ENCODE data around the gene PRKRIP1.
"Not testable (repeated sequence)": the region's sequence is repeated elsewhere in the genome, so short reads cannot be mapped to it uniquely, and the experiment has no call there.

The PRKRIP1 gene

DNA sequence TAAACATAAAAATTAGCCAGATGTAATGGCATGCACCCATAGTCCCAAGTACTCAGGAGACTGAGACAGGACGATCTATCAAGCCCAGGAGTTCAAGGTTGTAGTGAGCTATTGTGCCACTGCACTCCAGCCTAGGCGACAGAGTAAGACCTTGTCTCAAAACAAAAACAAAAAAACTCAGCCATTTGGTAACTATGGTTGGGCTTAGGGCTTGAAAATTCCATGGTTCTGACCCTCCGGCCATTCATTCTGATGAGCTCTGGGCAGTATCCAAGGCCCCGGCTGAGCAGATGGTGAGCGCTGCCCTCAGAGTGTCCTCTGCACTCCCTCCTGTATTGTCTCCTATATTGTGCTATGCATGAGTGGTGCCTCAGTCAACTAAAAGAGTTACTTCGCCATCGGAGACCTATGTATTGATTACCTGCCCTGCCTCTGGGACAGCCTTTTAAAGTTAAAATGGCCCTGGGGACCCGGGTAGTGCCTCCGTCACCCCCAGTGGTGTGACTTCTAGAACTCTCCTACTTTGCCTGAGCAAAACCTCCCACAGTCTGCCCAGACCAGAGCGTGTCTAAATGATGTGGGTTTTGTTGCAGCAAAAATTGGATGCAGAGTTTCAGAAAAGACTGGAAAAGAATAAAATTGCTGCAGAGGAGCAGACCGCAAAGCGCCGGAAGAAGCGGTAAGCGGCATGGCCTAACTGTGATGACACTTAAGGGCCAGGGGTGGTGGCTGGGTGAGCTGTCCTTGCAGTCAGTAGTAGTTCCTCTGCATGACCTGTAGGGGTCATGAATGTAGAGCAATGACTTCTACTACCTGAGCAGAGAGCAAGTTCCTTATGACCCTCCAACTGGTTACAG is 8.1 kb downstream of the PRKRIP1 start:
- peak; percentile 57 for DNase-seq (ENCODE audit: low read depth, low spot score)

DNA sequence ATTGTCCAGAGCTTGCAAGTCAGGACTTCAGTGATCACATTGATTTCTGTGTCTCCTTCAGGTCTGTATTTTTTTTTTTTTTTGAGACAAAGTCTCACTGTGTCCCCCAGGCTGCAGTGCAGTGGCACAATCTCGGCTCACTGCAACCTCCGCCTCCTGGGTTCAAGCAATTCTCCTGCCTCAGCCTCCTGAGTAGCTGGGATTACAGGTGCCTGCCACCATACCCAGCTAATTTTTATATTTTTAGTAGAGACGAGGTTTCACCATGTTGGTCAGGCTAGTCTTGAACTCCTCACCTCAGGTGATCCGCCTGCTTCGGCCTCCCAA is 8.7 kb downstream of the PRKRIP1 start:
- DNase-seq (ENCODE audit: low read depth, low spot score), result not testable (repeated sequence)

GRCh38 chr7:102407910-102408309 is 11.7 kb downstream of the PRKRIP1 start:
- DNase-seq (ENCODE audit: low read depth, low spot score), result no peak

DNA sequence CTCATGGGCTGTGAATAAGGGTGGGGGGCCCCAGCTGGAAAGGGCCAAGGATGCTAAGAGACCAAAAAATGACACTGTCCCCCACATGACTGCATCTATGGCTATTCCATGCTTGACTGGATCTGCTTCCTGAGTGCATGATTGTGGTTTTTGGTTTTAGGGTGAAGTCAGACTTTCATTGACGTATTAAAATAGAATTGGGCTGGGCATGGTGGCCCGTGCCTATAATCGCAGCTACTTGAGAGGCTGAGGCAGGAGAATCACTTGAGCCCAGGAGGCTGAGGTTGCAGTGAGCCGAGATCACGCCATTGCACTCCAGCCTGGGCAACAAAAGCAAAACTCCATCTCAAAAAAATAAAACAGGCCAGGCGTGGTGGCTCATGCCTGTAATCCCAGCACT is 12.4 kb downstream of the PRKRIP1 start:
- peak; percentile 47 for DNase-seq (ENCODE audit: low read depth, low spot score)

DNA sequence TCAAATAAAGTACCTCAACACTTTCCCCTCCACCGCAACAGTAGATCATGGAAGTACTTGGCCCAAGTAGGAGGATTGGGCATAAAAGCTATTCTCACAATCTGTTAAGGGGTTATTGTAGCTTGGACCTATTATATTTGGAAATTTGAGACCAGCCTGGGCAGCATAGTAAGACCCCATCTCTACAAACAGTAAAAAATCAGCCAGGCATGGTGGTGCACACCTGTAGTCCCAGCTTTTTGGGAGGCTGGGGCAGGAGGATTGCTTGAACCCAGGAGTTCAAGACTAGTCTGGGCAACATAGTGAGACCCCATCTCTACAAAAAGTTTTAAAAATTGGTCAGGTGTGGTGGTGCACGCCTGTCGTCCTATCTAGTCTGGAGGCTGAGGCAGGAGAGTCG is 13.2 kb downstream of the PRKRIP1 start:
- no peak for DNase-seq (ENCODE audit: low read depth, low spot score)

DNA sequence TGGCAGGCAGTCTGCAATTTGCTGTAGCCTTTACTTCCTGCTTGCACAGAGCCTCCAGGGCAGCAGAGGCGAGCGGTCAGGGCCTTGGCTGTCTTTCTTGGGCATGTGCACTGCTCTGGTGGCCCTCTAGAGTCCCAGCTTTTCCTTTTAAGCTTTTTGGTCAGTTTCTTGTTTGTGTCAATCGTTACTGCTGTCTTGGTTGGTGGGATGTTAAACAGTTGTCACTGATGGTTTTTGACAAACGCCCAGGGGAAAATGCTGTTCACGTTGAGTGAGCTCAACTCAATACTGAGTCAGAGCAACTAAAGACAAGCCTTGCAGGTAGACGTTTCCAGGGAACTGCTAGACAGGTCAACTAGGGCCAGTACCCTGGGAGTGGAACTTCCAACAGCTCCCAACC is 14.0 kb downstream of the PRKRIP1 start:
- DNase-seq (ENCODE audit: low read depth, low spot score), result no peak

DNA sequence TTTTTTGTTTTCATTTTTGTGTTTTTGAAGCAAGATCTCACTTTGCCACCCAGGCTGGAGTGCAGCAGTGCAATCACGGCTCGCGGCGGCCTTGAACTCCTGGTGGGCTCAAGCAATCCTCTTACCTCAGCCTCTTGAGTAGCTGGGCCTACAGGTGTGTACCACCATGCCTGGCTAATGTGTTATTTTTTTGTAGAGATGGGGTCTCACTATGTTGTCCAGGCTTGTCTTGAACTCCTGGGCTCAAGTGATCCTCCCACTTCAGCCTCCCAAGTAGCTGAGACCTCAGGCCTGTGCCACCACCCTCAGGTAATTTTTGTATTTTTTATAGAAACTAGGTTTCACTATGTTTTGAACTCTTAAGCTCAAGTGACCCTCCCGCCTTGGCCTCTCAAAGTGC is 14.8 kb downstream of the PRKRIP1 start:
- no peak for DNase-seq (ENCODE audit: low read depth, low spot score)

DNA sequence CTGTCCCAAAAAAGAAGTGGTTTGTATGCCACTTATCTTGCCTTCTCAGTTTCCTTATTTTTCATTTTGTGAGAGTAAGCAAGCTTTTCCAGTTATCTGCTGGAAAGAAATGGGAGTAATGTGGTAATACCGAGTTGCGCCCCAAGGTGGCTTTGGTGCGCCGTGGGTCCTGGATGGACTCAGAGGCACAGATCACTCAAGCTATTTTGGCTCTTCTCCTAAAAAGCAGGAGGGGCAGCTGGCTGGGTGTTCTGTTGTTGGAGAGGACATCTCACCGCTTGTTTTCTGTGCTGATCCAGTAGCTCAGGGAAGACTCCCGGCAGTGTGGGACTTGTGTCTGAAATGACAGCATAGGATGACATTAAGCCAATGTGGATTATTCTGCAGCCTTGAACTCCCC is 16.4 kb downstream of the PRKRIP1 start:
- DNase-seq (ENCODE audit: low read depth, low spot score), result peak; percentile 61

DNA sequence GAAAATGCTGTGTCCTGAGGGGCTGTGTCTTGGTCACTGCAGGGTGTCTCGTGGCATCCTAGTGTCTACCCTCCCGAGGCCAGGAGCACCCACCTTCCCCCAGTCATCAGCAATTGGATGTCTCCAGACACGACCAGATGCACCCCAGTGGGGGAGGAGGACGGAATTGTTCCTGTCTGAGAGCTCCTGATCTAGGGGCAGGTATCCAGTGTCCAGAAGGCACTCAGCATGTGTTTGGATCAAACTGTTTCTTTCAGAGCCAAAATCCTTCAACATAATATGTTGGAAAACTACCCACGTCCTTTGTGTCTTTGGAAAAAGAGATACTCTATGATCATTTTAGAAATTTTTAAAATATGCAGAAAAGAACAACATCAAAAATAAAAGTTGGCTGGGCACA is 16.9 kb downstream of the PRKRIP1 start:
- DNase-seq (ENCODE audit: low read depth, low spot score), result no peak

- no peak for DNase-seq (ENCODE audit: low read depth, low spot score)
These were observed 17.4 kb downstream of the PRKRIP1 start for GRCh38 chr7:102413611-102414010.

DNA sequence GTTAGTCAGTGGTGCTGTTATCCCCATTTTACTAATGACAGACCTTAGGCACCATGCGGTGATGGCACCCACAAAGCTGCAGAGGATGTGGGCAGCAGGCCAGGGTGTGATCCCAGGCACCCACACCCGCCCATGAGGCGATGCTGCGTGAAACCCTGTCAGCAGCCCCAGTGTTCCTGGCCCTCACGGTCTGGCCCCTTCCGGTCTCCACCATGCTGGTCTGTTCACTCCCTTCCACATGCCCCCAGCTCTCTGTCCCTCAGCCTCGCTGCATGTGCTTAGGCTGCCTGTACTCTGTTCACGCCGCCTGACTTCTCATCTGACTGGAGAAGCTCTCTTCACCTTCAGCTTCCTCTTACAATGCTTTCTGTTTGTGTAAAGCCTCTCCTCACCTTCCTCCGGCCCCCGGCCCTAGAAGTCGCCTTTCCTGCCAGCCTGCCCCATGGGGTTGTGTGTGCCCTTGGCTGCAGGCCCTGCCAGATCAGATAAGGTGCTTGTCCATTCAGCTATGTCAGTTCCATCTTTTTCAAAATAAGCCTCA is 19.6 kb downstream of the PRKRIP1 start:
- no peak for DNase-seq (ENCODE audit: low read depth, low spot score)

GRCh38 chr7:102416406-102416805 is 20.2 kb downstream of the PRKRIP1 start:
- DNase-seq (ENCODE audit: low read depth, low spot score), result no peak

GRCh38 chr7:102417105-102417504 is 20.9 kb downstream of the PRKRIP1 start:
- no peak for DNase-seq (ENCODE audit: low read depth, low spot score)

DNA sequence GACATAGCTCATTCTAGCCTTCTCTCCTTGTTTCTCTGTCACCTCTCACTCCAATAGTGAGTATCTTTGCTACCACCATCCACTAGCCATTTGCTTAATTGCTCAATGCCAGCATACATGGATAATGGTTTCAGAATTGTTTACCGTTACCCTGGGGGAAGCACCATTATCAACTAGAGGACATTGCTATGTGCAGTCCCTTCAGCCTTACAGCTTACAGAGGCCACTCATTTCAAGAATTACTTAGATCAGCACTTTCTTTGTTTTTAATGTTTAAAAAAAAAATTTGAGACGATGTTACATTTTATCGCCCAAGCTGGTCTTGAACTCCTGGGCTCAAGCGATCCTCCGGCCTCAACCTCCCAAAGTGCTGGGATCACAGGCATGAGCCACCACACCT is 22.4 kb downstream of the PRKRIP1 start:
- DNase-seq (ENCODE audit: low read depth, low spot score), result no peak

DNA sequence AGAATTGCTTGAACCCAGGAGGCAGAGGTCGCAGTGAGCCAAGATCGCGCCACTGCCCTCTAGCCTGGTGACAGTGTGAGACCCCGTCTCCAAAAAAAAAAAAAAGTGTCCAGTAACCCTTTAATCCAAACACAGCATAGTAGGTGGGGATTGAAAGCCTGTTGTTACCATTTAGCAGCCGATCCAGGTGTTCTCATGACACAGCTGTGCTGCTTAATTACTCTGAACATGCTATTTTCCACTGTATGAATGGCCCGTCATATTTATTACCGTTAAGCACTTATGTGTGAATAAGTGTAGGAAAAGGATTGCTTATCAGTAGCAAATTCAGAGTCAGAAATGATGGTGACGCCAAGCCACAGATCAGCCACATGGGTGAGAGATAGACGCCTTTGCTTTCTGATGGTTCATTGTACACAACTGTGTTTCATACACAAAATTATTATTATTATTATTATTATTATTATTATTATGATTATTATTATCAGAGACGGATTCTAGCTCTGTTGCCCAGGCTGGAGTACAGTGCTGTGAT is 25.6 kb downstream of the PRKRIP1 start:
- DNase-seq (ENCODE audit: low read depth, low spot score), result no peak

- DNase-seq (ENCODE audit: low read depth, low spot score), result no peak
These were observed 28.0 kb downstream of the PRKRIP1 start for GRCh38 chr7:102424129-102424551.

- no peak for DNase-seq (ENCODE audit: low read depth, low spot score)
These were observed 28.6 kb downstream of the PRKRIP1 start for GRCh38 chr7:102424787-102425218.

DNA sequence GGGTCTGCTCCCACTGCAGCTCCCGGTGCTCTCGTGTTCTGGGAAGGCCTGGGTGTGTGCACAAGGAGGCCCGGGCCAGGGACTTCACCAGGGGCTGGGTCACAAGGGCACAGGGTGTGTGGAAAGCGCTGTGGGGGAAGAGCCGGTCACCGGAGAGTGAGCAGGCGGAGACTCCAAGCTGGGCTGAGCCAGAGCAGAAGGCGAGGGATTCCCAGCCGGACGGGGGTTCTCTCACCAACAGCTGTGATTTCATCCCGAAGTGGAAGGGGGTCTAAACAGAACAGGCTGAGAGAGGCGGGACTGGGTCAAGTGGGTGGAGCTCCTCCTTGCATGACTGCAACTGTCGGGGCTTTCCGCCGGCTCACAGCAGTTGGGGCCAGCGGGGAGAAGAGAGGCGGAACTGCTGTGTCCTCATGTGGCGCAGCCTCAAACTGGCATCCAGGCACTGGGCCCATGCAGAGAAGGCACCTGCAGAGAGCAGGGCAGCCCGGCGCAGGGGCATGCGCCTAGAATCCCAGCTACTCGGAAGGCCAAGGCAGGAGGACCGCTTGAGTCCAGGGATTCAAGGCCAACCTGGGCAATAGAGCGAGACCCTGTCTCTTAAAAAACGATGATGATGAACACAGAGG is 29.6 kb downstream of the PRKRIP1 start:
- no peak for DNase-seq (ENCODE audit: low read depth, low spot score)

- DNase-seq (ENCODE audit: low read depth, low spot score), result no peak
These were observed 30.3 kb downstream of the PRKRIP1 start for GRCh38 chr7:102426268-102427018.

DNA sequence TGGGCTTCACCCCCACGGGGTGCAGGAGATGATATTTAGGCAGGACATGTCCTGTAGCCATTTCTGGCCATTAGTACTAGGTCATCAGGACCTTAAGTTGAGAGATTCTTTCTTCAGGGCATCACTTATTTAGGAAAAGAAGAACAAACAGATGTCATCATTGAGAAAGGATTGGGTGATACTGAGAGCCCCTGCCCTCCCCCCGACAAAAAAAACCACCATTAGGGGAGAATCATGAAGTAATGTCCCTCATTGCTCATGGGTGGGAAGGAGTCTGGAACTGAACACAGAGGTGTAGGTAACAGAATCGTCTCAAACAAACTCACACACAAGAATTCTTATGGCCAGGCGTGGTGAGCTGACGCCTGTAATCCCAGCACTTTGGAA is 30.8 kb downstream of the PRKRIP1 start:
- no peak for DNase-seq (ENCODE audit: low read depth, low spot score)

- DNase-seq (ENCODE audit: low read depth, low spot score), result no peak
These were observed 33.2 kb downstream of the PRKRIP1 start for GRCh38 chr7:102429141-102429899.
